Fibroblast of skin of left quadriceps (primary cell): ENCODE data around the gene GRIPAP1.

ENCODE experiments used
- DNase-seq, 2 experiments: peaks; one replicate each; pipeline ENCODE4 v3.0.0-alpha.2; 2013; ENCODE audit warnings: low read depth in 2 of 2

The GRIPAP1 gene

GRCh38 chrX:48927123-48927522 lies 74.9 kb downstream of the GRIPAP1 start:
- DNase-seq: no peak

GRCh38 chrX:48924270-48924669 lies 77.8 kb downstream of the GRIPAP1 start:
- no peak for DNase-seq

DNA sequence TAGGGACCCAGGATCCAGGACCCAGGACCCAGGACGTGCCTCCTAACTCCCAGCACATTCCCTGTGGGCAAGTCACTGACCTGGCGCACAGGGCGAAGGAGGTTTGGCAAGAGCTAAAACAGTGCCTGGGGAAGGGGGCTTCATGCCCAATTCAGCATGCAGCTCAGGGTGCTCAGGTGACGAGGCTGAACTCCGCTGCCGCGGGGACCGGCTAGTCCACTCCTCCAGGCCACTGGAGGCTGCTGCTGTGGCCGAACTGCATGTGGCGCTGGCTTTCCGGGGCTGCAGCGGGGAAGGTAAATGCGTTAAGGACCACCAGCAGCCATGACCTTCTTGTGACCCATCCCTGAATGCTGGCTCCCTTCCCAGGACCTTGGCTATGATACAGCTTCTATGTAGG lies 78.3 kb downstream of the GRIPAP1 start:
- no peak for DNase-seq
